GM23248 (cell line): ENCODE measurements around the gene TBC1D22A. TPM values are rescaled to one million over a fixed set of nuclear protein-coding genes. Genes with fewer than 3 reads are reported as not detected.

Experiments
- DNase-seq: peaks from one replicate; pipeline ENCODE4 v3.0.0-alpha.2; 2015
- H2AFZ ChIP-seq: fragments of 200-600 bp; sonication (generic); 2 replicates; pipeline ENCODE4 v1.6.1; 2016; ENCODE audit warnings: antibody characterized with exemption
- H3F3A ChIP-seq: fragments of 200-600 bp; sonication (generic); 2 replicates; pipeline ENCODE4 v1.6.1; 2016; ENCODE audit warnings: mild to moderate bottlenecking, antibody characterized with exemption, mixed run types; ENCODE audit not compliant: insufficient read depth
- H3K27ac ChIP-seq: fragments of 200-600 bp; sonication (generic); 2 replicates; pipeline ENCODE4 v1.5.1; 2016; ENCODE audit warnings: mild to moderate bottlenecking
- H3K27me3 ChIP-seq: fragments of 200-600 bp; sonication (generic); replicated peaks from 2 replicates; pipeline ENCODE4 v1.6.1; 2016; ENCODE audit warnings: mild to moderate bottlenecking; ENCODE audit not compliant: insufficient read depth
- H3K36me3 ChIP-seq: fragments of 200-600 bp; sonication (generic); 2 replicates; pipeline ENCODE4 v1.6.1; 2016; ENCODE audit warnings: low read depth, mild to moderate bottlenecking
- H3K4me1 ChIP-seq: fragments of 200-600 bp; sonication (generic); 2 replicates; pipeline ENCODE4 v1.6.1; 2016; ENCODE audit warnings: mild to moderate bottlenecking; ENCODE audit not compliant: insufficient read depth
- H3K4me2 ChIP-seq: fragments of 200-600 bp; sonication (generic); one replicate; pipeline ENCODE4 v1.6.1; 2016; ENCODE audit warnings: mild to moderate bottlenecking; ENCODE audit not compliant: unreplicated experiment
- H3K4me3 ChIP-seq: fragments of 200-600 bp; sonication (generic); 2 replicates; pipeline ENCODE4 v1.5.1; 2016; ENCODE audit warnings: mild to moderate bottlenecking
- H3K79me2 ChIP-seq: fragments of 200-600 bp; sonication (generic); 2 replicates; pipeline ENCODE4 v1.6.1; 2016; ENCODE audit warnings: mild to moderate bottlenecking; ENCODE audit not compliant: insufficient read depth
- H3K9ac ChIP-seq: fragments of 200-600 bp; sonication (generic); 2 replicates; pipeline ENCODE4 v1.6.1; 2016; ENCODE audit warnings: mild to moderate bottlenecking
- H3K9me2 ChIP-seq: fragments of 200-600 bp; sonication (generic); 2 replicates; pipeline ENCODE4 v1.6.1; 2016; ENCODE audit warnings: mixed run types, mild to moderate bottlenecking, moderate library complexity; ENCODE audit not compliant: insufficient read depth
- H3K9me3 ChIP-seq: fragments of 200-600 bp; sonication (generic); one replicate; pipeline ENCODE4 v1.6.1; 2017; ENCODE audit warnings: low read depth
- H4K20me1 ChIP-seq: fragments of 200-600 bp; sonication (generic); 2 replicates; pipeline ENCODE4 v1.6.0; 2016; ENCODE audit not compliant: insufficient read depth
- EZH2 ChIP-seq: fragments of 200-600 bp; sonication (generic); IDR thresholded peaks from 2 replicates; pipeline ENCODE4 v1.6.1; 2018; ENCODE audit warnings: antibody characterized with exemption, mild to moderate bottlenecking; ENCODE audit not compliant: insufficient read depth, poor library complexity, severe bottlenecking
- EZH2phosphoT487 ChIP-seq: fragments of 200-600 bp; sonication (generic); IDR thresholded peaks from 2 replicates; pipeline ENCODE4 v1.6.1; 2018; ENCODE audit warnings: antibody characterized with exemption, moderate library complexity, mild to moderate bottlenecking, low read depth; ENCODE audit not compliant: insufficient read depth
- WGBS, 2 experiments: methylation state at CpG; one replicate each; pipeline ENCODE4 v1.1.6; 2015 to 2017; ENCODE audit warnings: low lambda C conversion rate in 2 of 2, low coverage in 1 of 2; ENCODE audit errors: missing lambda C conversion rate in 2 of 2; 5-methylcytosine and 5-hydroxymethylcytosine counted together
- in situ Hi-C: fragments of 300-500 bp; cut with MboI; formaldehyde crosslinking; loops from 2 replicates; pipeline ENCODE4 v1.15.0; 2020
- polyA plus RNA-seq: library from polyadenylated mRNA; unstranded; fragments of >200 nt; fragmentation: Nextera tagmentation; extraction: Ambion mirVana; gene quantifications from 2 replicates; pipeline ENCODE4 v1.2.1, GENCODE V29; 2016
- total RNA-seq: library from RNA; depleted of rRNA; stranded (reverse); fragments of >200 nt; shearing (Covaris generic); gene quantifications from 2 replicates; pipeline ENCODE4 v1.2.3, GENCODE V29; 2014

Gene TBC1D22A
- total and polyA plus RNA-seq, 2 experiments from 2014 or later: 12.3 to 16.9 TPM

GRCh38 chr22:46774980-46775849 lies 12.8 kb downstream of the TBC1D22A start:
- 0 out of 2 replicates have a peak, but pooled peaks cover 5% of the 10 kb centered on the region for H4K20me1 ChIP-seq
- 90 to 94% methylated on average over 20 of the region's 20 CpGs for WGBS, 2 experiments

GRCh38 chr22:46775850-46776826 lies 13.7 kb downstream of the TBC1D22A start:
- Histone ChIP-seq H3K36me3 (no peaks in the 10 kb centered on the region), H3K4me3 (no peak overlapping the region), H3K9me3 (no peaks in the 10 kb centered on the region), H3K27ac (no peak overlapping the region), H3F3A (peaks cover 13% of the 10 kb centered on the region; the same call in 1 of the 2 replicates), H4K20me1 (0 out of 2 replicates have a peak, but pooled peaks cover 5% of the 10 kb centered on the region), H3K9ac (no peak overlapping the region), H3K4me2 (no peak overlapping the region), H3K79me2 (peaks cover 88% of the 10 kb centered on the region), H3K27me3 (no peaks in the 10 kb centered on the region), H2AFZ (no peak overlapping the region), H3K9me2 (no peaks in the 10 kb centered on the region), H3K4me1 (peaks cover 14% of the 10 kb centered on the region)
- in situ Hi-C loops: no loop called here
- TF ChIP-seq EZH2phosphoT487 (no peak), EZH2 (no peak)
- 94 to 95% methylated on average over 22 of the region's 22 CpGs for WGBS, 2 experiments
- no peak for DNase-seq

More at GRCh38 chr22:46774980-46775849, 12.8 kb downstream of the TBC1D22A start:
- Histone ChIP-seq H3K9ac (no peak overlapping the region), H3K4me2 (no peak overlapping the region), H3K27ac (no peak overlapping the region), H3F3A (peaks cover 16% of the 10 kb centered on the region; the same call in 1 of the 2 replicates), H3K79me2 (peaks cover 92% of the 10 kb centered on the region), H3K4me3 (no peak overlapping the region), H2AFZ (no peak overlapping the region), H3K9me3 (no peaks in the 10 kb centered on the region), H3K4me1 (peaks cover 14% of the 10 kb centered on the region), H3K27me3 (no peaks in the 10 kb centered on the region), H3K36me3 (no peaks in the 10 kb centered on the region), H3K9me2 (no peaks in the 10 kb centered on the region)
- DNase-seq: no peak
- TF ChIP-seq EZH2phosphoT487: no peak
- TF ChIP-seq EZH2: no peak
- in situ Hi-C loops: no loop called here

GRCh38 chr22:46776876-46777608 lies 14.6 kb downstream of the TBC1D22A start:
- Histone ChIP-seq H3K9me2 (no peaks in the 10 kb centered on the region), H3K4me1 (peaks cover 14% of the 10 kb centered on the region), H4K20me1 (0 out of 2 replicates have a peak, but pooled peaks cover 5% of the 10 kb centered on the region), H3K27me3 (no peaks in the 10 kb centered on the region), H3K4me3 (no peak overlapping the region), H3F3A (peaks cover 12% of the 10 kb centered on the region; the same call in 1 of the 2 replicates), H3K9ac (no peak overlapping the region), H2AFZ (no peak overlapping the region), H3K36me3 (no peaks in the 10 kb centered on the region), H3K9me3 (no peaks in the 10 kb centered on the region), H3K79me2 (peaks cover 88% of the 10 kb centered on the region), H3K4me2 (no peak overlapping the region), H3K27ac (no peak overlapping the region)
- no peak for DNase-seq
- in situ Hi-C loops: no loop called here
- TF ChIP-seq EZH2 (no peak), EZH2phosphoT487 (no peak)
- WGBS, 2 experiments: 77 to 85% methylated on average over 17 to 18 of the region's 18 CpGs
